ENCODE measurements around the gene HEG1. TPM values are rescaled to one million over a fixed set of nuclear protein-coding genes. Genes with fewer than 3 reads are reported as not detected.

Gene HEG1
- total and polyA plus RNA-seq, 2 of the 8 experiments (the other 6 are each of a cell fraction or from before 2014, with no cell fraction given): 5.3 to 9.7 TPM

DNA sequence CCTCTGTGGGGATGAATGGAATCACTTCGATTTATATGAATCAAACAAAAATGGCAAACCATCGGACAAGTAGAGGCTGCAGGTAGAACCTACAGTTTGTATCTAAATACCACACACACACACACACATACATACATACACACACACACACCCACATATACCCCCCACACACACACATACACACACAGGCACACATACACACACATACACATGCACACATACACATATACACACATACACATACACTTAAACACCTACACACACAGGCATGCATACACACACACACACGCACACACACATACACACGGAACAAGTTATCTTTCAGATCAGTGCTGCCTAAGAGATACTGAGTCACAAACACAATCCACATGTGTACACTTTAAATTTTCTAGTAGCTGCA, 24.3 kb downstream of the HEG1 start:
- no peak overlapping the region for H3K9ac ChIP-seq (replicated peaks in 1 of 4; ENCODE audit: extremely low read depth in 1 of 4, low read depth in 3 of 4, low read length in 3 of 4)
- FAIRE-seq (no peak), DNase-seq (ENCODE audit: low read depth in 1 of 2, low spot score in 2 of 2) (no peak)
- no peak overlapping the region for H3K27ac ChIP-seq (ENCODE audit: low read depth, low read length)
- no peak overlapping the region for H4K8ac ChIP-seq (ENCODE audit: extremely low read depth, insufficient read depth, low read length)
- no peak overlapping the region for H4K5ac ChIP-seq (ENCODE audit: insufficient read length, low read depth, low read length)
- ChIA-PET POLR2A (ENCODE audit: partially characterized antibody) (no interaction called here), CTCF (ENCODE audit: partially characterized antibody) (interaction anchor here (1.2 kb wide), 1 partner anchor 37 kb away, joined by 6 read pairs; no protein-coding TSS in a partner anchor)
- H4K91ac ChIP-seq (replicated peaks; ENCODE audit: insufficient read length, low read length): no peak overlapping the region
- peak overlapping the region; percentile 47 for H3K56ac ChIP-seq (replicated peaks; ENCODE audit: insufficient read length, low read depth, low read length)
- no peak overlapping the region for H3K4me3 ChIP-seq (ENCODE audit: extremely low read depth in 1 of 4, insufficient read depth in 2 of 4, low read depth in 3 of 4, low read length in 4 of 4)
- no peak overlapping the region for H2BK15ac ChIP-seq (ENCODE audit: low read length)
- no peaks in the 10 kb centered on the region; a peak in 1 of 4 replicates for H3K79me2 ChIP-seq (ENCODE audit: control insufficient read depth in 1 of 2, insufficient read depth in 2 of 2, low read length in 2 of 2)
- H2AK5ac ChIP-seq (ENCODE audit: low read depth, low read length): no peak overlapping the region
- WGBS, 2 experiments (ENCODE audit: extremely low coverage in 1 of 2, insufficient coverage in 1 of 2, insufficient read length in 1 of 2, insufficient replicate concordance in 2 of 2, low coverage in 1 of 2, low lambda C conversion rate in 2 of 2, missing lambda C conversion rate in 1 of 2): 85% methylated on average over 4 of the region's 4 CpGs; no CpG with 5 or more reads in 1 of the 2 experiments
- no peaks in the 10 kb centered on the region for H3K27me3 ChIP-seq (replicated peaks in 1 of 4; ENCODE audit: control insufficient read depth in 3 of 4, extremely low read depth in 1 of 4, insufficient read depth in 3 of 4, low read length in 3 of 4)
- H3K4me1 ChIP-seq (replicated peaks in 1 of 4; ENCODE audit: control insufficient read depth in 3 of 4, insufficient read depth in 4 of 4, low read length in 3 of 4): 0 out of 7 replicates have a peak, but pooled peaks cover 0 to 2% (median 0%) of the 10 kb centered on the region in 4 experiments
- H2BK20ac ChIP-seq (ENCODE audit: low read length): no peak overlapping the region
- peaks cover 2% of the 10 kb centered on the region; the same call in 1 of the 2 replicates for H3K79me1 ChIP-seq (ENCODE audit: low read depth, low read length)
- H3K9me3 ChIP-seq (ENCODE audit: insufficient read depth in 2 of 2, low read depth in 1 of 2, low read length in 1 of 2): 0 out of 4 replicates have a peak, but pooled peaks cover 0 to 3% of the 10 kb centered on the region in 2 experiments
- no peak overlapping the region for H2AFZ ChIP-seq (ENCODE audit: low read length)
- no peak overlapping the region for H3K14ac ChIP-seq (ENCODE audit: insufficient read length)
- H3K36me3 ChIP-seq (ENCODE audit: control insufficient read depth in 2 of 4, insufficient read depth in 4 of 4, low read length in 3 of 4): peaks cover 0 to 10% (median 2%) of the 10 kb centered on the region in 4 experiments; a peak in 4 of 8 replicates
- no peak overlapping the region for H2BK12ac ChIP-seq (ENCODE audit: low read depth, low read length)
- H3K18ac ChIP-seq (ENCODE audit: extremely low read depth, low read length): no peak overlapping the region
- no peak overlapping the region for H3K4me2 ChIP-seq (ENCODE audit: insufficient read depth in 1 of 2, low read depth in 2 of 2, low read length in 2 of 2)
- H3K4ac ChIP-seq (replicated peaks; ENCODE audit: insufficient read length, low read depth, low read length): no peak overlapping the region
- peaks cover 0 to 2% of the 10 kb centered on the region in 2 experiments for H4K20me1 ChIP-seq (replicated peaks in 1 of 2; ENCODE audit: control insufficient read depth in 1 of 2, insufficient read depth in 2 of 2, low read length in 2 of 2)
- no peak overlapping the region for H3K23ac ChIP-seq (ENCODE audit: insufficient read length)
- no peak overlapping the region for H2BK120ac ChIP-seq (replicated peaks; ENCODE audit: low read depth, low read length)
- peaks cover 4% of the 10 kb centered on the region; the same call in 1 of the 2 replicates for H3K23me2 ChIP-seq (ENCODE audit: low read depth, low read length)
- no peak overlapping the region for H2BK5ac ChIP-seq (ENCODE audit: low read depth, low read length)
- TF ChIP-seq SP4 (IDR thresholded peaks at IDR 0.05; ENCODE audit: low read length): no peak
- no peak for TF ChIP-seq PHF8 (conservative IDR thresholded peaks at IDR 0.05; ENCODE audit: low read depth, low read length)
- no peak for TF ChIP-seq GABPA (IDR thresholded peaks at IDR 0.05; ENCODE audit: borderline replicate concordance, insufficient read depth, low read length)
- no peak for TF ChIP-seq CTCF (IDR thresholded peaks at IDR 0.05; ENCODE audit: control extremely low read depth in 1 of 3, insufficient read depth in 1 of 3, low read depth in 1 of 3, low read length in 3 of 3)
- TF ChIP-seq SAP30 (IDR thresholded peaks at IDR 0.05; ENCODE audit: insufficient read depth, insufficient replicate concordance, low read length): no peak
- TF ChIP-seq TAF1 (IDR thresholded peaks at IDR 0.05; ENCODE audit: low read depth, low read length): no peak
- TF ChIP-seq YY1 (IDR thresholded peaks at IDR 0.05; ENCODE audit: low read depth, low read length): no peak
- TF ChIP-seq SIRT6 (IDR thresholded peaks at IDR 0.05; ENCODE audit: low read length): no peak
- no peak for TF ChIP-seq KDM1A (IDR thresholded peaks at IDR 0.05; ENCODE audit: borderline replicate concordance, low read length)
- no peak for TF ChIP-seq EZH2 (IDR thresholded peaks at IDR 0.05; ENCODE audit: low read depth, low read length, severe bottlenecking)
- no peak for TF ChIP-seq CHD2 (IDR thresholded peaks at IDR 0.05; ENCODE audit: low read length)
- no peak for TF ChIP-seq CBX5 (IDR thresholded peaks at IDR 0.05; ENCODE audit: low read depth, low read length)

All from H1 (cell line).